ENCODE results near the gene MSI1. TPM values are rescaled to one million over a fixed set of nuclear protein-coding genes. Genes with fewer than 3 reads are reported as not detected.

MSI1 gene
- total and polyA plus RNA-seq, 2 experiments from 2014 or later = 12.8 to 16.9 TPM

- Histone ChIP-seq H3K79me2 (replicated peaks; ENCODE audit: insufficient read depth) (0 out of 2 replicates have a peak, but pooled peaks cover 7% of the 10 kb centered on the region), H2AFZ (peak overlapping the region; percentile 80), H4K20me1 (replicated peaks; ENCODE audit: insufficient read depth) (peaks cover 9% of the 10 kb centered on the region; the same call in 1 of the 2 replicates), H3K27me3 (ENCODE audit: insufficient read depth) (no peaks in the 10 kb centered on the region), H3K4me2 (peak overlapping the region; percentile 90), H3K27ac (ENCODE audit: low read depth) (peak overlapping the region; percentile 87; the same call in 1 of the 2 replicates), H3K36me3 (ENCODE audit: insufficient read depth) (peaks cover 7% of the 10 kb centered on the region; the same call in 1 of the 2 replicates), H3F3A (replicated peaks; ENCODE audit: low read depth) (peaks cover 28% of the 10 kb centered on the region), H3K4me3 (peak overlapping the region; percentile 74), H3K4me1 (ENCODE audit: insufficient read depth) (peaks cover 41% of the 10 kb centered on the region), H3K9me2 (ENCODE audit: insufficient read depth) (no peaks in the 10 kb centered on the region)
- Mint-ChIP-seq H3K4me1 (peaks cover 73% of the 10 kb centered on the region), H3K36me3 (ENCODE audit: low read depth) (peaks cover 85% of the 10 kb centered on the region), H3K27ac (peak overlapping the region; percentile 85), H3K9me3 (no peaks in the 10 kb centered on the region), H3K4me3 (peak overlapping the region; percentile 70), H3K27me3 (ENCODE audit: insufficient read depth, low read depth, poor library complexity) (peaks cover 19% of the 10 kb centered on the region)
- peak; percentile 87 for ATAC-seq
- TF ChIP-seq, protein P1, sequence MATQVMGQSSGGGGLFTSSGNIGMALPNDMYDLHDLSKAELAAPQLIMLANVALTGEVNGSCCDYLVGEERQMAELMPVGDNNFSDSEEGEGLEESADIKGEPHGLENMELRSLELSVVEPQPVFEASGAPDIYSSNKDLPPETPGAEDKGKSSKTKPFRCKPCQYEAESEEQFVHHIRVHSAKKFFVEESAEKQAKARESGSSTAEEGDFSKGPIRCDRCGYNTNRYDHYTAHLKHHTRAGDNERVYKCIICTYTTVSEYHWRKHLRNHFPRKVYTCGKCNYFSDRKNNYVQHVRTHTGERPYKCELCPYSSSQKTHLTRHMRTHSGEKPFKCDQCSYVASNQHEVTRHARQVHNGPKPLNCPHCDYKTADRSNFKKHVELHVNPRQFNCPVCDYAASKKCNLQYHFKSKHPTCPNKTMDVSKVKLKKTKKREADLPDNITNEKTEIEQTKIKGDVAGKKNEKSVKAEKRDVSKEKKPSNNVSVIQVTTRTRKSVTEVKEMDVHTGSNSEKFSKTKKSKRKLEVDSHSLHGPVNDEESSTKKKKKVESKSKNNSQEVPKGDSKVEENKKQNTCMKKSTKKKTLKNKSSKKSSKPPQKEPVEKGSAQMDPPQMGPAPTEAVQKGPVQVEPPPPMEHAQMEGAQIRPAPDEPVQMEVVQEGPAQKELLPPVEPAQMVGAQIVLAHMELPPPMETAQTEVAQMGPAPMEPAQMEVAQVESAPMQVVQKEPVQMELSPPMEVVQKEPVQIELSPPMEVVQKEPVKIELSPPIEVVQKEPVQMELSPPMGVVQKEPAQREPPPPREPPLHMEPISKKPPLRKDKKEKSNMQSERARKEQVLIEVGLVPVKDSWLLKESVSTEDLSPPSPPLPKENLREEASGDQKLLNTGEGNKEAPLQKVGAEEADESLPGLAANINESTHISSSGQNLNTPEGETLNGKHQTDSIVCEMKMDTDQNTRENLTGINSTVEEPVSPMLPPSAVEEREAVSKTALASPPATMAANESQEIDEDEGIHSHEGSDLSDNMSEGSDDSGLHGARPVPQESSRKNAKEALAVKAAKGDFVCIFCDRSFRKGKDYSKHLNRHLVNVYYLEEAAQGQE (IDR thresholded peaks at IDR 0.05; ENCODE audit: unreplicated experiment) = no peak
- TF ChIP-seq POLR2AphosphoS5 (IDR thresholded peaks at IDR 0.05; ENCODE audit: low read depth) (peak; percentile 40; the same call in 1 of the 2 replicates), CREB1 (CRISPR knock-in tag; IDR thresholded peaks at IDR 0.05; ENCODE audit: low read depth) (peak; percentile 48; the same call in 1 of the 2 replicates)
- DNase-seq (ENCODE audit: low spot score) = peak; percentile 97
Observed at GRCh38 chr12:120361506-120362208, 7.3 kb downstream of the MSI1 start.

- Mint-ChIP-seq H3K4me3 (peak overlapping the region; percentile 13; the same call in 1 of the 3 replicates), H3K27ac (peak overlapping the region; percentile 80), H3K27me3 (ENCODE audit: insufficient read depth, low read depth, poor library complexity) (peaks cover 19% of the 10 kb centered on the region), H3K36me3 (ENCODE audit: low read depth) (peaks cover 83% of the 10 kb centered on the region), H3K9me3 (peaks cover 3% of the 10 kb centered on the region; the same call in 1 of the 3 replicates), H3K4me1 (peaks cover 58% of the 10 kb centered on the region)
- H3K4me1 ChIP-seq (ENCODE audit: insufficient read depth) = peaks cover 39% of the 10 kb centered on the region
- H3K27me3 ChIP-seq (ENCODE audit: insufficient read depth) = no peaks in the 10 kb centered on the region
- DNase-seq (ENCODE audit: low spot score) = no peak
- no peak for ATAC-seq
- peak overlapping the region; percentile 71 for H3K4me2 ChIP-seq
- no peak overlapping the region for H2AFZ ChIP-seq
- no peaks in the 10 kb centered on the region for H3K9me2 ChIP-seq (ENCODE audit: insufficient read depth)
- peaks cover 14% of the 10 kb centered on the region for H3K36me3 ChIP-seq (ENCODE audit: insufficient read depth)
- peak overlapping the region; percentile 57; the same call in 1 of the 2 replicates for H3K27ac ChIP-seq (ENCODE audit: low read depth)
- peaks cover 33% of the 10 kb centered on the region for H3F3A ChIP-seq (replicated peaks; ENCODE audit: low read depth)
- no peaks in the 10 kb centered on the region for H3K79me2 ChIP-seq (replicated peaks; ENCODE audit: insufficient read depth)
- TF ChIP-seq POLR2AphosphoS5 (IDR thresholded peaks at IDR 0.05; ENCODE audit: low read depth) = no peak
- no peak for TF ChIP-seq STAT1 (IDR thresholded peaks at IDR 0.05; ENCODE audit: unreplicated experiment)
- TF ChIP-seq, protein P2, sequence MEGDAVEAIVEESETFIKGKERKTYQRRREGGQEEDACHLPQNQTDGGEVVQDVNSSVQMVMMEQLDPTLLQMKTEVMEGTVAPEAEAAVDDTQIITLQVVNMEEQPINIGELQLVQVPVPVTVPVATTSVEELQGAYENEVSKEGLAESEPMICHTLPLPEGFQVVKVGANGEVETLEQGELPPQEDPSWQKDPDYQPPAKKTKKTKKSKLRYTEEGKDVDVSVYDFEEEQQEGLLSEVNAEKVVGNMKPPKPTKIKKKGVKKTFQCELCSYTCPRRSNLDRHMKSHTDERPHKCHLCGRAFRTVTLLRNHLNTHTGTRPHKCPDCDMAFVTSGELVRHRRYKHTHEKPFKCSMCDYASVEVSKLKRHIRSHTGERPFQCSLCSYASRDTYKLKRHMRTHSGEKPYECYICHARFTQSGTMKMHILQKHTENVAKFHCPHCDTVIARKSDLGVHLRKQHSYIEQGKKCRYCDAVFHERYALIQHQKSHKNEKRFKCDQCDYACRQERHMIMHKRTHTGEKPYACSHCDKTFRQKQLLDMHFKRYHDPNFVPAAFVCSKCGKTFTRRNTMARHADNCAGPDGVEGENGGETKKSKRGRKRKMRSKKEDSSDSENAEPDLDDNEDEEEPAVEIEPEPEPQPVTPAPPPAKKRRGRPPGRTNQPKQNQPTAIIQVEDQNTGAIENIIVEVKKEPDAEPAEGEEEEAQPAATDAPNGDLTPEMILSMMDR (conservative IDR thresholded peaks at IDR 0.05; ENCODE audit: low read depth in 2 of 2) = no peak
- TF ChIP-seq ETS1 (IDR thresholded peaks at IDR 0.05) = no peak
- TF ChIP-seq, protein P1 (IDR thresholded peaks at IDR 0.05; ENCODE audit: unreplicated experiment) = no peak
- no peak for TF ChIP-seq ZNF331 (CRISPR knock-in tag; IDR thresholded peaks at IDR 0.05; ENCODE audit: low read depth)
- 0 out of 2 replicates have a peak, but pooled peaks cover 3% of the 10 kb centered on the region for H4K20me1 ChIP-seq (replicated peaks; ENCODE audit: insufficient read depth)
- H3K4me3 ChIP-seq = 0 out of 2 replicates have a peak overlapping the region, but pooled peaks have one; percentile 30
Observed at GRCh38 chr12:120359128-120359527, 9.8 kb downstream of the MSI1 start.
